GM19043 (cell line): ENCODE data around the gene GPR78.

Experiments
- ATAC-seq: cut with Tn5 transposase; IDR thresholded peaks from one replicate; pipeline ENCODE4 v1.9.1; 2021; ENCODE audit warnings: low read depth; ENCODE audit not compliant: unreplicated experiment

The GPR78 gene

GRCh38 chr4:8580321-8581093 is at the start of gene GPR78:
GPR78 (plus strand) TSS chr4:8580392; CDS start chr4:8580983, 591 bp downstream.
- no peak for ATAC-seq

- no peak for ATAC-seq
Observed at GRCh38 chr4:8532245-8532781, 47.9 kb upstream of the GPR78 start.

- no peak for ATAC-seq
Observed at GRCh38 chr4:8533274-8533865, 46.8 kb upstream of the GPR78 start.

- ATAC-seq: peak; percentile 52
Observed at GRCh38 chr4:8534129-8534528, 46.1 kb upstream of the GPR78 start.

GRCh38 chr4:8534611-8535010 is 45.6 kb upstream of the GPR78 start:
- ATAC-seq: no peak

GRCh38 chr4:8536467-8536866 is 43.7 kb upstream of the GPR78 start:
- ATAC-seq: no peak

GRCh38 chr4:8537041-8537461 is 43.1 kb upstream of the GPR78 start:
- no peak for ATAC-seq

- no peak for ATAC-seq
Observed at GRCh38 chr4:8538076-8538702, 42.0 kb upstream of the GPR78 start.

GRCh38 chr4:8538703-8539567 is 41.3 kb upstream of the GPR78 start:
- ATAC-seq: no peak

GRCh38 chr4:8539661-8540060 is 40.5 kb upstream of the GPR78 start:
- ATAC-seq: no peak

GRCh38 chr4:8540072-8540471 is 40.1 kb upstream of the GPR78 start:
- ATAC-seq: no peak

- ATAC-seq: no peak
Observed at GRCh38 chr4:8540586-8540985, 39.6 kb upstream of the GPR78 start.

GRCh38 chr4:8540991-8541390 is 39.2 kb upstream of the GPR78 start:
- no peak for ATAC-seq

- ATAC-seq: no peak
Observed at GRCh38 chr4:8541981-8542715, 38.0 kb upstream of the GPR78 start.

GRCh38 chr4:8542776-8543525 is 37.2 kb upstream of the GPR78 start:
- ATAC-seq: no peak

- no peak for ATAC-seq
Observed at GRCh38 chr4:8543623-8544022, 36.6 kb upstream of the GPR78 start.

GRCh38 chr4:8544282-8544681 is 35.9 kb upstream of the GPR78 start:
- ATAC-seq: no peak

- ATAC-seq: no peak
Observed at GRCh38 chr4:8544741-8545438, 35.3 kb upstream of the GPR78 start.

GRCh38 chr4:8545439-8545765 is 34.8 kb upstream of the GPR78 start:
- ATAC-seq: no peak
